HG03064 (cell line): ENCODE results near the gene PIK3R4.

Source experiments
- ATAC-seq: cut with Tn5 transposase; IDR thresholded peaks from one replicate; pipeline ENCODE4 v1.9.1; 2021; ENCODE audit warnings: low read depth; ENCODE audit not compliant: unreplicated experiment

The PIK3R4 gene

GRCh38 chr3:130743354-130743753 lies 3.3 kb downstream of the PIK3R4 start:
- ATAC-seq: no peak

DNA sequence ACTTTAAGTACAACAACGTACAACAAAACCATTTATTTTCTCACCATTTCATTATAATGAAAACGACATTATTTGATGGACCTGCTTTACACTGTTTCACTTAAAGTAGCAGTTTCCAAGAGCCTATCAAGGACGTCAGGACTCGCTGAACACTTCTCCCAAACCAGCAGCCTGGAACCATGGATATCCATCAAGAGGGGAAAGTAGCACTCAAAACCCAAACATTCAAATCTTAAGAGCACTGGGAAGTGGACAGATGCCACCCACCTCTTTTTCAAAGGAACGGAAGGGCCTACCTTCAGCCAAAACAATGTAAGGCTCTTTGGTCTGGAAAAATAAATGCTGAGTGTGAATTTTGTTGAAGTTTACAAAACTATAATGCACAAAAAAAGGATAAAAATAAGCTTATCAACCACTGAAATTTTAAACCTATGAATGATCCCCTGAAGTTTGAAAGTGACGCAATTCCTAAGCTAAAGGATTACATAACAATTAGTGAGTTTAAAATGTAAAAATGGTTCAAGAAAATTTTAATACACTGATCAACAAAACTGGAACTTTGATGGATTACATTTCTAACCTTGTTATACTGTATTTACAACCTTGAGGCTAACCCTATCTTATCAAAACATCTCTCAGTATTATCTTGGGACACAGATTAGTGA lies 4.6 kb downstream of the PIK3R4 start:
- no peak for ATAC-seq

DNA sequence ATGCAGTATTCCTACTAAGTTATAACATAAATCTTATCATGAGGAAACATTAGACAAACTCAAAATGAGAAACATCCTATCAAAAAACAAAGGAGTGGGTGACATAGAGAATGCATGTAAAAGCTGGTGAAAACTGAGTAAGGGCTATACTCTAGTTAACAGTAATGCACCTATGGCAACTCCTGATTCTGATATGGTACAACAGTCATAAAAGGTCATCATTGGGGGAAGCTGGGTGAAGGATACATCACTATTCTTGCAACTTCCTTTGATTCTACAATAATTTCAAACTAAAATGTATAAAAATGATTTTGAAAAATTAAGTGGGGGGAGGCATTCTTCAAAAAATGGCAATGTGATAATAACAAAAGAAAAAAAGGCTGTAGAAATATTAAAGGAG lies 6.8 kb downstream of the PIK3R4 start:
- no peak for ATAC-seq

- no peak for ATAC-seq
These were observed 8.4 kb downstream of the PIK3R4 start for GRCh38 chr3:130738241-130738640.

- ATAC-seq: no peak
These were observed 9.0 kb downstream of the PIK3R4 start for GRCh38 chr3:130737622-130738021.

DNA sequence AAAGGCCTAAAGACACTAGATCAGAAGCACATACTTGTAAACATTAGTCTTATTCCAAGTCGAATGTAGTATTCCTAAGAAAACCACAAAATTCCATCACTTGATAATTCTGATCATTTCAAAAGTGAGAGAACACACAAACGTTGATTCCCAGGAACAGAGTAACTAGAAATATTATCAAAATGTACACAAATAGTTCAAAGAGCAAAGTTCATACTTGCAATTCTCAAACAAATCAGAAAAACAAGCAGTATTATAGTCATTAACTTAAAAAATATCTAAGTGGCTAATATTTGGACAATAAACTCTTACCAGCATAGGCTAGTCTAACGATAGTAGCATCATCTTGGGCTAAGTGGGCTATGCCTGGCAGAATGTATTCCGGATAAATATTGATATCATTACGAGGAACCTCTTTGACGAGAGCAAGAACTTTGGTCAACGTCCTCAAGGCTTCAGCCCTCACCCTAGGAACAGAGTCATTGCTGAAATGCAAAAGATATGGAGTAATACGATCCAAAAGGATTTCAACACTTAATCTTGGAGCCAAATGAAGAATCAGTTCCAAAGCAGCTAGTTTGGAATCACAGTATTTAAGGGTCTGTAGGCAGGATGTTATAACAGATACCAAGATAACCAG lies 13.3 kb downstream of the PIK3R4 start:
- no peak for ATAC-seq

GRCh38 chr3:130732501-130732900 lies 14.1 kb downstream of the PIK3R4 start:
- ATAC-seq: no peak

DNA sequence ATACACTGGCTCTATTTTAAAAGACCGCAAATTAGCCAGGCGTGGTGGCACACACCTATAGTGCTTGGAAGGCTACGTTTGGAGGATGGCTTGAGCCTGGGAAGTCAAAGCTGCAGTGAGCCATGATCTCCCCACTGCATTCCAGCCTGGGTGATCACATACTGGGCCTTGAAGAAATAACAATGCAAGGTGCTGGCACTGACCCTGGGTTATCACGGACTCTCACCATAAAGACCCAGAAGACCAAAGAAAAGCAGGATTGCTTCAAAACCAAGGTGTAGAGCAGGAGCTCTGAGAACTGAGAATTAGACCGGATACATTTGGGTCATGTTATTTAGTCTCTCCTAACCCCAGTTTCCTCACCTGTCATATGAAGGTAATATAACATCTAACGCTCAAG lies 14.8 kb downstream of the PIK3R4 start:
- ATAC-seq: no peak

DNA sequence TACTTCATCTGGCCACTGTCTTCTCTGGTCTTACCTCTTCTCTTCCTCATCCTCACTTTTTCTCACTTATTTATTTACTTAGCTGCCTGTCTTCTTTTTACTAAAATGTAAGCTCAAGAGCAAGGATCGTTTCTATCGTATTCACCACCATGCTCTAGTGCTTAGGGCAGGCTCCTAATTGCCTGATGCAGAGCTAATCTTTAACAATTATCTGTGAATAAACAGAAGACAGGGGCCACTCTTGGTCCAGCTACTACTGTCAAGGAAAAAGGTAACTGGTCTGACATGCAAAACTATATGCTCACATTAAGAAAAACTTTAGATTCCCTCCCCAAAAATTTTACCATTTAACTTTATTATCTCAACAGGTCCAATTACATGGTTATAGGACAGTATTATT lies 17.5 kb downstream of the PIK3R4 start:
- no peak for ATAC-seq

GRCh38 chr3:130728037-130728436 lies 18.6 kb downstream of the PIK3R4 start:
- no peak for ATAC-seq

DNA sequence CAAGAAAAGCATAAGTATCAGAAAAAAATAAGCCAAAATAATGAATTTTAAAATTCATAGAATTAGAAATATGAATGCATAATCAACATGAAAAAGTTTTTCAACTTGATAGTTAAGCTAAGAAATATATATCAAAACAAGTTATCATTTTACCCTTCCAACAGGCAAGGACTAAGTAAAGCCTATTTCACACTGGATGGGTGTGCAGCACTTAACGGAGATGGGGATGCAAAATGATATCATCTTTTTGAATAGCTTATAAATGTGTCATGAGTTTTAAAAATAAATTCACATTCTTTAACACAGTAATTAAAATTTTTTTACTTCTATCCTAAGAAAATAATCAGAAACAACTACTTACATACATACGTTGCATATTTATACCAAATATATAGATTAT lies 20.9 kb downstream of the PIK3R4 start:
- no peak for ATAC-seq

GRCh38 chr3:130715616-130716015 lies 31.0 kb downstream of the PIK3R4 start:
- no peak for ATAC-seq

DNA sequence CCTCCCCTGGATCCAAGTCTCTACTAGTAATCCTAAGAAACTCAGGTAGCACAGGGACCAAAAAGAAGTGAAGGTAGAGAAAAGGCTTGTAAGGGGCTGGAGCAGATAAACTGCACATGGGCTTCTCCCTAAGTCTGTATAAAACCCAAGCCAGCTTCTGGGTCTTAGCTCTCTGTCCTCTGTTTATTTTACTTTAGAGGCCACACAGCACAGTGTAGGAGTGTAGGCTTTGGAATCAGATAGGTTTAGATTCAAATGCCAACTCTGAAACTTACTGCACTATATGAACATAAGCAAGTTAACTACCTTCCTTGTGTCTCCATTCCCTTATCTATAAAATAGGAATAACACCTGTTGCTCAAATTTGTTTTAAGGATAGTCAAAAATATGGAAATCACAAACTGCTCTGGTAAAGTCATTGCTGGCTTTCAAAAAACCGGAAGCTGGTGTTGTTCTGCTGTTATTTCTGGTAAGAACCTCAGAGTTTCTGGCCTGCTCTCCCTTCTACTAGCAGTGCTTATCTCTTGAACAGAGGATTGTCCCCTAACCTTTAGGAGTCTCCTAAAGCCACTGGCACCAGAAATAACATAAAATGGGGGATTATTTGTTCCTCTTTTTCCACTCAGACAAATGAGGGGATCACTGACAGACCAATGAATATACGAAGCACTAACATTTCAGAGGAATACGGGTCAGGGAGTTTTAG lies 33.8 kb downstream of the PIK3R4 start:
- no peak for ATAC-seq

DNA sequence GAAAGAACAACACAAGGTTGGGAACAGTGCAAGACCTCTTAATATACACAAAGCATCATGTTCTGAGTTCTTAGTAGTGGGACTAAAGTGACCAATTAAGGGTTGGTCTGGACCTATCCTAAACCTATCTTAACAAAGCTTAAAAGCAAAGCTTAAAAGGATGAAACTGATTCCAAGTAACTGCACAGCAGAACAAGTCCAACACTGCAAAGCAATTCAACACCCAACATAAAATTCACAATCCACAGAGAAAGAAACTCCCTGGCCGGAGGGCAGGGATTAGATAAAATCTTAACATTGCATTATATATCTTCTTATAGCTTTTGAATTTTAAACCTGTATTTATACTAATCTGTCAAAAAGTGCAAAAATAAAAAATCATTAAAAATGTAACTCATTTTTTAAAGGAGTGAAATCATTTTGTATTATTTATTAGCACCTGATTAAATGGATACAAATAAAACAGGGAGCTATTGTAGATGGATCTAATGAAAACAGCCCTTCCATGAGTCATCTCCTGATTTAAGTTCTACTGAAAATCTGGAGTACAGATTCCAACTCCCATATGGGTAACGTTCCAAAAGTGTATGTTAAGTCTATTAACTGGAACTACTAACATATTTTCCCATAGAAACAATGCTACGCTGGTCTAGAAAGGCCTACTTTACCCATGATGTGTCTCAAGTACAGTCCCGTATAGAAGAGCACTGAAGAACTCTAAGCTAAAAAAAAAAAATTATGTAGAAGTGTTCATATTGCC lies 34.9 kb downstream of the PIK3R4 start:
- no peak for ATAC-seq

DNA sequence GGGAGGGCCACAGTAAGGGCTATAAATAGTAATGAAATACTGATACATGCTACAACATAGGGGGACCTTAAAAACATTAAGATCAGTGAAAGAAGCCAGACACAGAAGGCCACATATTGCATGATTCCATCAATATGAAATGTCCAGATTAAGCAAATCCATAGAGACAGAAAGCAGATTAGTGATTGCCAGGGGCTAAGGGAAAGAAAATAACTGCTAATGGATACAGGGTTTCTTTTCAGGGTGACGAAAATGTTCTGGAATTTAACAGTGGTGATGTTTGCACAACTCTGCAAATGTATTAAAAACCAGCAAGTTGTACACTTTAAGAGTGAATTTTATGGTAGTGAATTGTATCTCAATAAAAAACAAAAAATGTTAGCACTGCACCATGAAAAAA lies 37.0 kb downstream of the PIK3R4 start:
- no peak for ATAC-seq

GRCh38 chr3:130707902-130708601 lies 38.6 kb downstream of the PIK3R4 start:
- no peak for ATAC-seq

DNA sequence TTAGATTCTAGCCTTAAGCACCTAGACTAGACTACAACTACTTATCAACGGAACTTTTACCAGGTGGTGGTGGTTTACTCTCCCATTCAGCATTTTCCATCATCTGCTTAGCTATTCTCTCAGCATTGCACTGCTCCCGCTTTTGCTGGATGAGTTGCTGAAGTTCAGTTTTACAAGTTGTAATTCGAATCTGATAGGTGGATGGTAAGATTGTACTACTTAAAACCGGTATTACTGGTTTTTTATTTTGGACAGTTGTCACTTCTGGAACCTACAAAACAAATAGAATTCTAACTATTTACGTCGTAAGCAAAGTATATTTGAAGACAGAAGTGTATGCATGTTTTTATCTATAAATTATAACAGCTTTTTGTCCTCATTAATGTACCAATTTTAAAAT lies 41.1 kb downstream of the PIK3R4 start:
- no peak for ATAC-seq

GRCh38 chr3:130702985-130703384 lies 43.6 kb downstream of the PIK3R4 start:
- ATAC-seq: no peak

GRCh38 chr3:130700541-130700940 lies 46.1 kb downstream of the PIK3R4 start:
- no peak for ATAC-seq

DNA sequence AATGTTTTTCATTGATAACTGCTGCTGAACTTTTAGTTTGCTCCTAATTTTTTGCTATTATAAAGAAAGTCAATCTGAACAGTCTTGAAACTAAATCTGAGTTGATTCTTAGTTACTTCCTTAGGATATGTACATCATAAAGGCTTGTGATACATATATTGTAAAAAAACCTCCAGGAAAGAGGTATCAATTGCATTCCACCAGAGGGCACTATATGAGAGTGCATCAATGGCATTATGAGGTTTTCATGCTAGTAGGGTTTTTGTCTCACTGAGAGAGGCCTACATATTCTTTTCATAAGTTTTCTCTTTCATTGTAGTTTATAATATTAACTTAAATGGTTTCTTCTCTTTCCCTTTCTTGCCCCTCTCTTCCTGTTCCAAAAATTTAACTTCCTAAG lies 46.9 kb downstream of the PIK3R4 start:
- ATAC-seq: no peak

GRCh38 chr3:130693314-130693713 lies 53.3 kb downstream of the PIK3R4 start:
- ATAC-seq: no peak
